ENCODE measurements around the gene MTMR12.

- no peak for TF ChIP-seq EP300 (IDR thresholded peaks at IDR 0.05; ENCODE audit: borderline replicate concordance)
- no peak for TF ChIP-seq MAX (IDR thresholded peaks at IDR 0.05)
- TF ChIP-seq EGR1 (IDR thresholded peaks at IDR 0.05) = no peak
- no peak for TF ChIP-seq TAF1 (IDR thresholded peaks at IDR 0.05; ENCODE audit: low read depth)
- no peak for TF ChIP-seq ZBTB7A (IDR thresholded peaks at IDR 0.05; ENCODE audit: low read depth)
- no peak for TF ChIP-seq CEBPB (IDR thresholded peaks at IDR 0.05)
- no peak for TF ChIP-seq RAD21 (IDR thresholded peaks at IDR 0.05; ENCODE audit: low read depth)
- no peak for TF ChIP-seq CREB1 (IDR thresholded peaks at IDR 0.05; ENCODE audit: low read depth)
- TF ChIP-seq FOXM1 (IDR thresholded peaks at IDR 0.05; ENCODE audit: borderline replicate concordance, low read depth) = no peak
Measured at GRCh38 chr5:32261198-32261597, 51.5 kb downstream of the MTMR12 start.

Data from Ishikawa (cell line).